MM.1S (cell line): ENCODE results near the gene IPP.

Experiments used
- DNase-seq: peaks from one replicate; pipeline ENCODE4 v3.0.0-alpha.2; 2015
- H2AFZ ChIP-seq: fragments of 300-600 bp; sonication (generic); 2 replicates; pipeline ENCODE4 v1.6.0; 2016; ENCODE audit warnings: antibody characterized with exemption, low read length
- H3F3A ChIP-seq: fragments of 300-600 bp; sonication (generic); 2 replicates; pipeline ENCODE4 v1.6.1; 2016; ENCODE audit warnings: mild to moderate bottlenecking, antibody characterized with exemption, low read length, moderate library complexity, mixed read lengths; ENCODE audit not compliant: insufficient read depth
- H3K27ac ChIP-seq: fragments of 300-600 bp; sonication (generic); 2 replicates; pipeline ENCODE4 v1.5.1; 2016; ENCODE audit warnings: mild to moderate bottlenecking, low read length
- H3K27me3 ChIP-seq: fragments of 300-600 bp; sonication (generic); replicated peaks from 2 replicates; pipeline ENCODE4 v1.6.0; 2016; ENCODE audit warnings: low read length; ENCODE audit not compliant: insufficient read depth
- H3K36me3 ChIP-seq: fragments of 300-600 bp; sonication (generic); replicated peaks from 2 replicates; pipeline ENCODE4 v1.6.1; 2016; ENCODE audit warnings: mild to moderate bottlenecking, low read length, mixed read lengths; ENCODE audit not compliant: insufficient read depth
- H3K4me1 ChIP-seq: fragments of 300-600 bp; sonication (generic); 2 replicates; pipeline ENCODE4 v1.6.1; 2016; ENCODE audit warnings: low read length, mixed read lengths
- H3K4me2 ChIP-seq: fragments of 300-600 bp; sonication (generic); 2 replicates; pipeline ENCODE4 v1.6.0; 2016; ENCODE audit warnings: low read depth, low read length
- H3K4me3 ChIP-seq: fragments of 300-600 bp; sonication (generic); 2 replicates; pipeline ENCODE4 v1.5.1; 2016; ENCODE audit warnings: low read length, mixed read lengths
- H3K79me2 ChIP-seq: fragments of 300-600 bp; sonication (generic); 2 replicates; pipeline ENCODE4 v1.6.1; 2016; ENCODE audit warnings: mixed run types, low read length, mixed read lengths
- H3K9ac ChIP-seq: fragments of 300-600 bp; sonication (generic); 2 replicates; pipeline ENCODE4 v1.6.1; 2016; ENCODE audit warnings: low read length, mixed read lengths
- H3K9me2 ChIP-seq: fragments of 300-600 bp; sonication (generic); replicated peaks from 2 replicates; pipeline ENCODE4 v1.6.1; 2016; ENCODE audit warnings: mild to moderate bottlenecking, low read length, mixed read lengths; ENCODE audit not compliant: insufficient read depth
- H3K9me3 ChIP-seq: fragments of 300-600 bp; sonication (generic); replicated peaks from 2 replicates; pipeline ENCODE4 v1.6.1; 2016; ENCODE audit warnings: mild to moderate bottlenecking, low read length, mixed read lengths; ENCODE audit not compliant: insufficient read depth
- H4K20me1 ChIP-seq: fragments of 300-600 bp; sonication (generic); 2 replicates; pipeline ENCODE4 v1.6.1; 2016; ENCODE audit warnings: mild to moderate bottlenecking, low read length, moderate library complexity, mixed read lengths; ENCODE audit not compliant: insufficient read depth
- EZH2 ChIP-seq: fragments of 300-600 bp; sonication (generic); optimal IDR thresholded peaks from 2 replicates; pipeline ENCODE3; 2017; ENCODE audit warnings: low read depth, mild to moderate bottlenecking, antibody characterized with exemption, low read length, mixed read lengths
- EZH2phosphoT487 ChIP-seq: fragments of 300-600 bp; sonication (generic); IDR thresholded peaks from 2 replicates; pipeline ENCODE4 v1.6.1; 2018; ENCODE audit warnings: antibody characterized with exemption, low read length
- TF ChIP-seq, protein P1 (sequence below): fragments of 300-600 bp; sonication (generic); IDR thresholded peaks from 2 replicates; pipeline ENCODE4 v1.5.1; 2016; ENCODE audit warnings: antibody characterized with exemption, low read length, mixed read lengths

The IPP gene

GRCh38 chr1:45793942-45794604 is 43.6 kb upstream of the IPP start:
- H3K79me2 ChIP-seq, result no peaks in the 10 kb centered on the region
- no peak for DNase-seq
- no peaks in the 10 kb centered on the region for H3K9me3 ChIP-seq
- H3F3A ChIP-seq, result no peaks in the 10 kb centered on the region
- no peaks in the 10 kb centered on the region for H3K36me3 ChIP-seq
- no peak overlapping the region for H3K9ac ChIP-seq
- 0 out of 2 replicates have a peak overlapping the region, but pooled peaks have one; percentile 9 for H2AFZ ChIP-seq
- TF ChIP-seq, protein P1, sequence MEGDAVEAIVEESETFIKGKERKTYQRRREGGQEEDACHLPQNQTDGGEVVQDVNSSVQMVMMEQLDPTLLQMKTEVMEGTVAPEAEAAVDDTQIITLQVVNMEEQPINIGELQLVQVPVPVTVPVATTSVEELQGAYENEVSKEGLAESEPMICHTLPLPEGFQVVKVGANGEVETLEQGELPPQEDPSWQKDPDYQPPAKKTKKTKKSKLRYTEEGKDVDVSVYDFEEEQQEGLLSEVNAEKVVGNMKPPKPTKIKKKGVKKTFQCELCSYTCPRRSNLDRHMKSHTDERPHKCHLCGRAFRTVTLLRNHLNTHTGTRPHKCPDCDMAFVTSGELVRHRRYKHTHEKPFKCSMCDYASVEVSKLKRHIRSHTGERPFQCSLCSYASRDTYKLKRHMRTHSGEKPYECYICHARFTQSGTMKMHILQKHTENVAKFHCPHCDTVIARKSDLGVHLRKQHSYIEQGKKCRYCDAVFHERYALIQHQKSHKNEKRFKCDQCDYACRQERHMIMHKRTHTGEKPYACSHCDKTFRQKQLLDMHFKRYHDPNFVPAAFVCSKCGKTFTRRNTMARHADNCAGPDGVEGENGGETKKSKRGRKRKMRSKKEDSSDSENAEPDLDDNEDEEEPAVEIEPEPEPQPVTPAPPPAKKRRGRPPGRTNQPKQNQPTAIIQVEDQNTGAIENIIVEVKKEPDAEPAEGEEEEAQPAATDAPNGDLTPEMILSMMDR, result 0 out of 2 replicates have a peak, but pooled peaks have one; percentile 1
- TF ChIP-seq EZH2, result no peak
- no peak overlapping the region for H3K27ac ChIP-seq
- H3K4me1 ChIP-seq, result no peaks in the 10 kb centered on the region
- H3K4me3 ChIP-seq, result no peak overlapping the region
- H3K27me3 ChIP-seq, result no peaks in the 10 kb centered on the region
- H3K4me2 ChIP-seq, result no peak overlapping the region
- H3K9me2 ChIP-seq, result no peaks in the 10 kb centered on the region
- no peaks in the 10 kb centered on the region for H4K20me1 ChIP-seq

- Histone ChIP-seq H3K4me3 (no peak overlapping the region), H3K36me3 (no peaks in the 10 kb centered on the region), H3K4me2 (no peak overlapping the region), H3K9ac (no peak overlapping the region), H3K27me3 (no peaks in the 10 kb centered on the region), H3K9me3 (no peaks in the 10 kb centered on the region), H3F3A (no peaks in the 10 kb centered on the region), H3K27ac (no peak overlapping the region), H4K20me1 (no peaks in the 10 kb centered on the region), H3K9me2 (no peaks in the 10 kb centered on the region), H3K4me1 (no peaks in the 10 kb centered on the region), H2AFZ (no peak overlapping the region), H3K79me2 (no peaks in the 10 kb centered on the region)
- no peak for DNase-seq
- TF ChIP-seq EZH2, result no peak
- TF ChIP-seq, protein P1, result no peak
- no peak for TF ChIP-seq EZH2phosphoT487
These were observed 42.3 kb upstream of the IPP start for GRCh38 chr1:45792744-45793143.

DNA sequence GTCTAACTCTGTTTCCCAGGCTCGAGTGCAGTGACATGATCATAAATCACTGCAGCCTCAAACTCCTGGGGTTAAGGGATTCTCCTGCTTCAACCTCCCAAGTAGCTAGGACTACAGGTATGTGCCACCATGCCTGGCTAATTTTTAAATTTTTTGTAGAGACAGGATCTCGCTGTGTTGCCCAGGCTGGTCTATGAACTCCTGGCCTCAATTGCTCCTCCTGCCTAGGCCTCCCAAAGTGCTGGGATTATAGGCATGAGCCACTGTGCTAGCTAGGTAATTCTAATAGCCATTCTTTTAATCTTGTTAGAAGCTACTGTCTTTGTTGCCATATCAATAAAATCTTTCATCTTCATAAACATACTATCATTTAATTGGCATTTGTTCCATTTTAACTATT is 39.1 kb upstream of the IPP start:
- TF ChIP-seq, protein P1, result no peak
- no peak for TF ChIP-seq EZH2phosphoT487
- no peak for TF ChIP-seq EZH2
- no peaks in the 10 kb centered on the region for H3K36me3 ChIP-seq
- H3K9me3 ChIP-seq, result no peaks in the 10 kb centered on the region
- H3K4me1 ChIP-seq, result no peaks in the 10 kb centered on the region
- no peak overlapping the region for H3K27ac ChIP-seq
- no peak for DNase-seq
- 0 out of 2 replicates have a peak, but pooled peaks cover 6% of the 10 kb centered on the region for H3F3A ChIP-seq
- no peak overlapping the region for H2AFZ ChIP-seq
- H4K20me1 ChIP-seq, result no peaks in the 10 kb centered on the region
- no peak overlapping the region for H3K9ac ChIP-seq
- no peak overlapping the region for H3K4me3 ChIP-seq
- H3K79me2 ChIP-seq, result no peaks in the 10 kb centered on the region
- H3K27me3 ChIP-seq, result no peaks in the 10 kb centered on the region
- H3K4me2 ChIP-seq, result no peak overlapping the region
- no peaks in the 10 kb centered on the region for H3K9me2 ChIP-seq
